HepG2 (cell line): ENCODE measurements around the gene LRBA. TPM values are rescaled to one million over a fixed set of nuclear protein-coding genes. Genes with fewer than 3 reads are reported as not detected.

ENCODE experiments used
- ATAC-seq: fragments of 200-7000 bp; cut with Tn5 transposase; 3 replicates; pipeline ENCODE4 v1.9.1; 2020; ENCODE audit warnings: mild to moderate bottlenecking, moderate library complexity
- BruUV-seq: library from RNA; stranded (reverse); fragments of 400-500 nt; replicated peaks from 2 replicates; lab custom pipeline; 2021; lab: Mats Ljungman, UMichigan
- CTCF ChIA-PET: fragments of 300-600 bp; formaldehyde crosslinking; extraction: SDS; loops from one replicate; lab custom pipeline; 2021; ENCODE audit warnings: low total read pairs, inconsistent platforms, low intra/inter-chr PET ratio; lab: Yijun Ruan, JAX
- POLR2A ChIA-PET: fragments of 350-600 bp; sonication (Branson Sonifier 250); formaldehyde crosslinking; loops from one replicate; lab custom pipeline; 2020; ENCODE audit warnings: antibody characterized with exemption, inconsistent platforms; lab: Yijun Ruan, JAX
- DNase-seq: peaks from one replicate; pipeline ENCODE4 v3.0.0-alpha.2; 2015; ENCODE audit warnings: low spot score
- FAIRE-seq: peaks from 3 replicates; lab custom pipeline; 2011; peaks lifted over from hg19 to GRCh38; lab: Jason Lieb, UNC
- H2AFZ ChIP-seq: one replicate; pipeline ENCODE4 v1.6.1; 2011; ENCODE audit warnings: low read length, inconsistent platforms
- H3K27ac ChIP-seq: fragments of 300-600 bp; 3 replicates; pipeline ENCODE4 v1.8.0; 2011; ENCODE audit warnings: mixed run types, mild to moderate bottlenecking, mixed read lengths, low read length, inconsistent platforms; ENCODE audit not compliant: insufficient read depth; ENCODE audit errors: extremely low read length
- H3K27me3 ChIP-seq, 2 experiments: fragments of 200-600 bp in 1 of 2; 2 replicates in 1 of 2; 3 replicates in 1 of 2; pipeline versions ENCODE4 v1.6.0 to v1.8.0; 2011; ENCODE audit warnings: low read length in 2 of 2, mild to moderate bottlenecking in 2 of 2, moderate library complexity in 2 of 2, inconsistent platforms in 1 of 2; ENCODE audit not compliant: insufficient read depth in 2 of 2, control insufficient read depth in 1 of 2
- H3K36me3 ChIP-seq, 2 experiments: fragments of 200-600 bp in 1 of 2; replicated peaks in 1 of 2; 2 replicates in 1 of 2; 3 replicates in 1 of 2; pipeline versions ENCODE4 v1.5.1 to v1.8.0; 2011; ENCODE audit warnings: low read length in 2 of 2, inconsistent platforms in 1 of 2; ENCODE audit not compliant: insufficient read depth in 2 of 2, control insufficient read depth in 1 of 2
- H3K4me1 ChIP-seq: 2 replicates; pipeline ENCODE4 v1.5.1; 2012; ENCODE audit warnings: low read length, inconsistent platforms; ENCODE audit not compliant: insufficient read depth
- H3K4me2 ChIP-seq: 2 replicates; pipeline ENCODE4 v1.6.0; 2011; ENCODE audit warnings: low read depth, low read length, inconsistent platforms
- H3K4me3 ChIP-seq, 3 experiments: fragments of 200-600 bp in 1 of 3; sonication (generic), shearing (Covaris generic) in 1 of 3; replicated peaks in 1 of 3; 2 replicates each; pipeline ENCODE4 v1.5.1; 2011 to 2016; ENCODE audit warnings: low read length in 3 of 3, inconsistent platforms in 2 of 3, low read depth in 2 of 3, mild to moderate bottlenecking in 2 of 3, control low read depth in 1 of 3, mixed read lengths in 1 of 3; ENCODE audit not compliant: insufficient read depth in 1 of 3
- H3K79me2 ChIP-seq: one replicate; pipeline ENCODE4 v1.6.1; 2011; ENCODE audit warnings: low read length, inconsistent platforms; ENCODE audit not compliant: insufficient read depth
- H3K9ac ChIP-seq: 2 replicates; pipeline ENCODE4 v1.6.0; 2011; ENCODE audit warnings: mild to moderate bottlenecking, low read depth, low read length, inconsistent platforms; ENCODE audit not compliant: insufficient read depth
- H3K9me3 ChIP-seq: 2 replicates; pipeline ENCODE4 v1.5.1; 2012; ENCODE audit warnings: mild to moderate bottlenecking, low read length
- H4K20me1 ChIP-seq: 2 replicates; pipeline ENCODE4 v1.6.0; 2011; ENCODE audit warnings: inconsistent platforms, mild to moderate bottlenecking, low read length, moderate library complexity; ENCODE audit not compliant: insufficient read depth
- CC2D1A ChIP-seq: sonication (generic); formaldehyde crosslinking; IDR thresholded peaks from 2 replicates; pipeline ENCODE4 v1.8.1; 2023; ENCODE audit warnings: mild to moderate bottlenecking, missing genetic modification reagents
- CREM ChIP-seq, 2 experiments: sonication (generic) in 1 of 2; formaldehyde crosslinking in 1 of 2; IDR thresholded peaks; 2 replicates each; pipeline versions ENCODE4 v1.4.0 to v1.6.1; 2016 to 2020; ENCODE audit warnings: antibody characterized with exemption in 1 of 2, mild to moderate bottlenecking in 1 of 2, missing genetic modification reagents in 1 of 2
- GATAD2A ChIP-seq: IDR thresholded peaks from 2 replicates; pipeline ENCODE4 v1.6.1; 2016
- HIVEP1 ChIP-seq: sonication (generic); formaldehyde crosslinking; IDR thresholded peaks from 2 replicates; pipeline ENCODE4 v1.4.0; 2020; ENCODE audit warnings: mild to moderate bottlenecking, missing genetic modification reagents
- IKZF1 ChIP-seq: fragments of 450-650 bp; IDR thresholded peaks from 2 replicates; pipeline ENCODE4 v1.7.1; 2016
- MBD4 ChIP-seq: IDR thresholded peaks from 2 replicates; pipeline ENCODE4 v1.6.1; 2012; ENCODE audit warnings: low read length, inconsistent platforms, borderline replicate concordance
- ZFP90 ChIP-seq: sonication (generic); formaldehyde crosslinking; IDR thresholded peaks from 2 replicates; pipeline ENCODE4 v1.8.0; 2022; ENCODE audit warnings: missing genetic modification reagents, mild to moderate bottlenecking, inconsistent platforms, borderline replicate concordance
- ZMAT3 ChIP-seq: sonication (generic); formaldehyde crosslinking; conservative IDR thresholded peaks from 2 replicates; pipeline ENCODE4 v1.7.0; 2021; ENCODE audit warnings: missing genetic modification reagents
- ZNF44 ChIP-seq: sonication (generic); formaldehyde crosslinking; IDR thresholded peaks from 2 replicates; pipeline ENCODE4 v1.5.1; 2020; ENCODE audit warnings: mild to moderate bottlenecking, missing genetic modification reagents
- ZNF629 ChIP-seq: sonication (generic); formaldehyde crosslinking; conservative IDR thresholded peaks from 2 replicates; pipeline ENCODE4 v1.5.0; 2020; ENCODE audit warnings: missing genetic modification reagents
- whole genome bisulfite sequencing: methylation state at CpG from one replicate; pipeline ENCODE4 v1.1.6; 2017; ENCODE audit warnings: low lambda C conversion rate; 5-methylcytosine and 5-hydroxymethylcytosine counted together
- in situ Hi-C: cut with HindIII; loops from 2 replicates; pipeline ENCODE4 v1.10.0; 2017; ENCODE audit warnings: low pct_unique_long_range_greater_than_20kb; ENCODE audit not compliant: extremely low pct_ligation_motif_present
- intact Hi-C: fragments of 100-400 bp; cut with micrococcal nuclease; formaldehyde crosslinking; loops from one replicate; pipeline ENCODE4 v1.10.0; 2022; ENCODE audit not compliant: unreplicated experiment
- polyA plus RNA-seq, 8 experiments: library from polyadenylated mRNA; depleted of rRNA in 3 of 8; stranded (reverse) in 7 of 8; unstranded in 1 of 8; fragments of >200 nt; fragmentation: Illumina TruSeq in 4 of 8; extraction: Trizol in 4 of 8; gene quantifications; 2 replicates each; pipeline versions ENCODE4 v1.2.1 to v1.2.3, GENCODE V29; 2011 to 2016; ENCODE audit warnings: low read depth in 4 of 8, missing spikeins in 1 of 8, mixed read lengths in 1 of 8; ENCODE audit not compliant: insufficient read depth in 1 of 8
- total RNA-seq, 5 experiments: library from RNA; depleted of rRNA; stranded (reverse); fragments of >200 nt; fragmentation: Illumina TruSeq; extraction: Trizol; gene quantifications; 2 replicates each; pipeline ENCODE4 v1.2.3, GENCODE V29; 2016; ENCODE audit warnings: low read depth in 1 of 5
- TF ChIP-seq, protein P1 (sequence below): fragments of 450-650 bp; IDR thresholded peaks from 2 replicates; pipeline ENCODE4 v1.6.1; 2017
- TF ChIP-seq, protein P2 (sequence below): IDR thresholded peaks from 2 replicates; pipeline ENCODE4 v1.4.0; 2020; ENCODE audit warnings: mild to moderate bottlenecking, missing genetic modification reagents
- TF ChIP-seq, protein P3 (sequence below): sonication (generic); formaldehyde crosslinking; IDR thresholded peaks from 2 replicates; pipeline ENCODE4 v1.8.1; 2023; ENCODE audit warnings: mild to moderate bottlenecking, inconsistent platforms, moderate library complexity, missing genetic modification reagents, borderline replicate concordance

The LRBA gene
- total and polyA plus RNA-seq, 2 of the 13 experiments (the other 11 are each of a cell fraction or from before 2014, with no cell fraction given), result 21.0 to 37.2 TPM

- ChIA-PET POLR2A (no interaction called here), CTCF (no interaction called here)
- no peak overlapping the region for H3K9ac ChIP-seq
- BruUV-seq, result no TSS peak
- H3K36me3 ChIP-seq, result peaks cover 1 to 2% of the 10 kb centered on the region in 2 experiments; a peak in 2 of 5 replicates
- in situ Hi-C loops, result no loop called here
- TF ChIP-seq HIVEP1 (CRISPR knock-in tag) (no peak), MBD4 (no peak), IKZF1 (no peak), ZFP90 (CRISPR knock-in tag) (no peak), ZMAT3 (CRISPR knock-in tag) (no peak), CC2D1A (CRISPR knock-in tag) (no peak), ZNF44 (no peak), CREM (IDR thresholded peaks at IDR 0.05) (no peak), CREM (CRISPR knock-in tag; IDR thresholded peaks at IDR 0.05) (no peak), ZNF629 (CRISPR knock-in tag) (no peak), GATAD2A (CRISPR knock-in tag) (no peak)
- TF ChIP-seq, protein P1, sequence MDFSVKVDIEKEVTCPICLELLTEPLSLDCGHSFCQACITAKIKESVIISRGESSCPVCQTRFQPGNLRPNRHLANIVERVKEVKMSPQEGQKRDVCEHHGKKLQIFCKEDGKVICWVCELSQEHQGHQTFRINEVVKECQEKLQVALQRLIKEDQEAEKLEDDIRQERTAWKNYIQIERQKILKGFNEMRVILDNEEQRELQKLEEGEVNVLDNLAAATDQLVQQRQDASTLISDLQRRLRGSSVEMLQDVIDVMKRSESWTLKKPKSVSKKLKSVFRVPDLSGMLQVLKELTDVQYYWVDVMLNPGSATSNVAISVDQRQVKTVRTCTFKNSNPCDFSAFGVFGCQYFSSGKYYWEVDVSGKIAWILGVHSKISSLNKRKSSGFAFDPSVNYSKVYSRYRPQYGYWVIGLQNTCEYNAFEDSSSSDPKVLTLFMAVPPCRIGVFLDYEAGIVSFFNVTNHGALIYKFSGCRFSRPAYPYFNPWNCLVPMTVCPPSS, result no peak
- TF ChIP-seq, protein P2, sequence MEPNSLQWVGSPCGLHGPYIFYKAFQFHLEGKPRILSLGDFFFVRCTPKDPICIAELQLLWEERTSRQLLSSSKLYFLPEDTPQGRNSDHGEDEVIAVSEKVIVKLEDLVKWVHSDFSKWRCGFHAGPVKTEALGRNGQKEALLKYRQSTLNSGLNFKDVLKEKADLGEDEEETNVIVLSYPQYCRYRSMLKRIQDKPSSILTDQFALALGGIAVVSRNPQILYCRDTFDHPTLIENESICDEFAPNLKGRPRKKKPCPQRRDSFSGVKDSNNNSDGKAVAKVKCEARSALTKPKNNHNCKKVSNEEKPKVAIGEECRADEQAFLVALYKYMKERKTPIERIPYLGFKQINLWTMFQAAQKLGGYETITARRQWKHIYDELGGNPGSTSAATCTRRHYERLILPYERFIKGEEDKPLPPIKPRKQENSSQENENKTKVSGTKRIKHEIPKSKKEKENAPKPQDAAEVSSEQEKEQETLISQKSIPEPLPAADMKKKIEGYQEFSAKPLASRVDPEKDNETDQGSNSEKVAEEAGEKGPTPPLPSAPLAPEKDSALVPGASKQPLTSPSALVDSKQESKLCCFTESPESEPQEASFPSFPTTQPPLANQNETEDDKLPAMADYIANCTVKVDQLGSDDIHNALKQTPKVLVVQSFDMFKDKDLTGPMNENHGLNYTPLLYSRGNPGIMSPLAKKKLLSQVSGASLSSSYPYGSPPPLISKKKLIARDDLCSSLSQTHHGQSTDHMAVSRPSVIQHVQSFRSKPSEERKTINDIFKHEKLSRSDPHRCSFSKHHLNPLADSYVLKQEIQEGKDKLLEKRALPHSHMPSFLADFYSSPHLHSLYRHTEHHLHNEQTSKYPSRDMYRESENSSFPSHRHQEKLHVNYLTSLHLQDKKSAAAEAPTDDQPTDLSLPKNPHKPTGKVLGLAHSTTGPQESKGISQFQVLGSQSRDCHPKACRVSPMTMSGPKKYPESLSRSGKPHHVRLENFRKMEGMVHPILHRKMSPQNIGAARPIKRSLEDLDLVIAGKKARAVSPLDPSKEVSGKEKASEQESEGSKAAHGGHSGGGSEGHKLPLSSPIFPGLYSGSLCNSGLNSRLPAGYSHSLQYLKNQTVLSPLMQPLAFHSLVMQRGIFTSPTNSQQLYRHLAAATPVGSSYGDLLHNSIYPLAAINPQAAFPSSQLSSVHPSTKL (CRISPR knock-in tag), result no peak
- TF ChIP-seq, protein P3, sequence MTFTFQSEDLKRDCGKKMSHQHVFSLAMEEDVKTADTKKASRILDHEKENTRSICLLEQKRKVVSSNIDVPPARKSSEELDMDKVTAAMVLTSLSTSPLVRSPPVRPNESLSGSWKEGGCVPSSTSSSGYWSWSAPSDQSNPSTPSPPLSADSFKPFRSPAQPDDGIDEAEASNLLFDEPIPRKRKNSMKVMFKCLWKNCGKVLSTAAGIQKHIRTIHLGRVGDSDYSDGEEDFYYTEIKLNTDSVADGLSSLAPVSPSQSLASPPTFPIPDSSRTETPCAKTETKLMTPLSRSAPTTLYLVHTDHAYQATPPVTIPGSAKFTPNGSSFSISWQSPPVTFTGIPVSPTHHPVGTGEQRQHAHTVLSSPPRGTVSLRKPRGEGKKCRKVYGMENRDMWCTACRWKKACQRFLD (CRISPR knock-in tag), result no peak
- intact Hi-C loops, result no loop called here
- DNase-seq (no peak), ATAC-seq (no peak), FAIRE-seq (no peak)
- peaks cover 38% of the 10 kb centered on the region for H3K79me2 ChIP-seq
- no peak overlapping the region for H2AFZ ChIP-seq
- H3K27ac ChIP-seq, result no peak overlapping the region
- no peak overlapping the region for H3K4me2 ChIP-seq
- H3K4me1 ChIP-seq, result no peaks in the 10 kb centered on the region
- no peak overlapping the region for H3K4me3 ChIP-seq
- 97% methylated on average over 5 of the region's 5 CpGs for WGBS
- H4K20me1 ChIP-seq, result no peaks in the 10 kb centered on the region; the same call in 1 of the 2 replicates
- no peaks in the 10 kb centered on the region for H3K27me3 ChIP-seq
- H3K9me3 ChIP-seq, result no peaks in the 10 kb centered on the region
These were observed 10.9 kb downstream of the LRBA start for GRCh38 chr4:151004222-151004621.
